Kidney epithelial cell (primary cell): ENCODE data around the gene ZNF507. TPM values are rescaled to one million over a fixed set of nuclear protein-coding genes. Genes with fewer than 3 reads are reported as not detected.

ENCODE experiments used
- DNase-seq: peaks from one replicate; pipeline ENCODE4 v3.0.0-alpha.2; 2010; ENCODE audit warnings: low read depth
- H3K27me3 ChIP-seq: 2 replicates; pipeline ENCODE4 v1.6.0; 2011; ENCODE audit warnings: low read length; ENCODE audit not compliant: control insufficient read depth, insufficient read depth
- H3K36me3 ChIP-seq: 2 replicates; pipeline ENCODE4 v1.5.1; 2011; ENCODE audit warnings: low read length; ENCODE audit not compliant: control insufficient read depth, insufficient read depth
- H3K4me3 ChIP-seq: 2 replicates; pipeline ENCODE4 v1.5.1; 2011; ENCODE audit warnings: low read depth, mild to moderate bottlenecking, control low read depth, low read length
- CTCF ChIP-seq: IDR thresholded peaks from 2 replicates; pipeline ENCODE4 v1.5.1; 2011; ENCODE audit warnings: mild to moderate bottlenecking, moderate library complexity, low read length, control low read depth, inconsistent platforms; ENCODE audit not compliant: insufficient read depth, poor library complexity, severe bottlenecking
- total RNA-seq: library from RNA; depleted of rRNA; stranded (reverse); fragments of >200 nt; gene quantifications from 2 replicates; pipeline ENCODE4 v1.2.3, GENCODE V29; 2015

ZNF507 gene
- total RNA-seq, 1 donor from 2014 or later: 13.9 TPM

DNA sequence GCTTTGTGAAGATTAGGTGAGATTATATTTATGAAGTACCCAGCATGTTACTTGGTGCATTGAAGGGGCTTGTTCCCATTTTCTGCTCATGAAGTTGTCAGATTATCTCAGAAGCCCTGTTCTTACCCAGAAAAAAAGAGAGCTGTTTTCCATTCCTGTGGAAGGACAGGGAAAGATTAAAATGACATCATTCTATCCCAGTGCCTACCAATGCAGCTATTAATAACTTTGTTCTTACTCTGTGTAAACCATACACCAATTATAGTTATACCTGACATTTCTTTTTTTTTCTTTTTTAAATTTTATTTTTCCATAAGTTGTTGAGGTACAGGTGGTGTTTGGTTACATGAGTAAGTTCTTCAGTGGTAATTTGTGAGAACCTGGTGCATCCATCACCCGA is 18.6 kb downstream of the ZNF507 start:
- no peak for TF ChIP-seq CTCF
- Histone ChIP-seq H3K27me3 (no peaks in the 10 kb centered on the region), H3K36me3 (no peaks in the 10 kb centered on the region), H3K4me3 (no peak overlapping the region)
- DNase-seq: no peak

DNA sequence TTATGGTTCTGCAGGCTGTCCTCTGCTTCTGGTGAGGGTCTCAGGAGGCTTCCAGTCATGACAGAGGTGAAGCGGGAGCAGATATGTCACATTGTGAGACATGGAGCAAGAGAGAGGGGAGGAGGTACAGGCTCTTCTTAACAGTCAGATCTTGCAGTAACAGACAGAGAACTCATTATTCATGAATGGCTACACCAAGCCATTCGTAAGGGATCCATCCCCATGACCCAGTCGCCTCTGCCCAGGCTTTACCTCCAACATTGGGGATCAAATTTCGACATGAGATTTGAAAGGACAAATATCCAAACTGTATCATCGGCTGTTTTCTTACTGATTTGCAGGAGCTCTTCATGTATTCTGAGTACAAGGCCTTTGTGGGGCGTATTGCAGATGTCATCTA is 21.7 kb downstream of the ZNF507 start:
- Histone ChIP-seq H3K27me3 (no peaks in the 10 kb centered on the region), H3K36me3 (no peaks in the 10 kb centered on the region), H3K4me3 (no peak overlapping the region)
- no peak for TF ChIP-seq CTCF
- no peak for DNase-seq

GRCh38 chr19:32367948-32368536 is 22.6 kb downstream of the ZNF507 start:
- no peak for TF ChIP-seq CTCF
- DNase-seq: no peak
- Histone ChIP-seq H3K27me3 (no peaks in the 10 kb centered on the region), H3K36me3 (peaks cover 2% of the 10 kb centered on the region), H3K4me3 (no peak overlapping the region)

DNA sequence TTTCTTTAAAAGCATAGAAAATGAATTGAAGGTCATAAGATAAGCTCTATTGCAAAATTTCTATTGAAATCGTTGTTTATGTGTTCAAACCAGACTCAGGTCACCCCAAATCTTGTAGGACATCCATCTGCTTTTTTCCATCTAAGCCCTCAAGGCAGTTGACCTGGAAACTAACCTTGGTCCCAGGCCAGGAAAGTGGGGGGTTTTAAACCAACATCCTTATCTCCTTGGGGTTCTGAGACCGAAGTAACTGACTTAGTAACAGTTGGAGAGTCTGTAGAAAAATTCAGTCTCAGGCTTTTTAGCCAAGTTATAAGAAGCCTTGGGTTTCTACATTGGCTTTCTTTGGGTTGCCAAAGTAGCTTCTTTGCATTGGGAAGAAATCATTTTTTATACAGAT is 23.4 kb downstream of the ZNF507 start:
- no peak overlapping the region for H3K4me3 ChIP-seq
- H3K27me3 ChIP-seq: no peaks in the 10 kb centered on the region

GRCh38 chr19:32372726-32373517 is 27.5 kb downstream of the ZNF507 start:
- H3K27me3 ChIP-seq: no peaks in the 10 kb centered on the region
- H3K36me3 ChIP-seq: peaks cover 2% of the 10 kb centered on the region
- no peak overlapping the region for H3K4me3 ChIP-seq
- no peak for TF ChIP-seq CTCF
- no peak for DNase-seq

More for the DNA sequence above, 23.4 kb downstream of the ZNF507 start:
- peaks cover 2% of the 10 kb centered on the region for H3K36me3 ChIP-seq
- DNase-seq: no peak
- no peak for TF ChIP-seq CTCF
